ENCODE data around the gene TAF15.

GRCh38 chr17:35866341-35866950, 57.2 kb downstream of the TAF15 start:
- TF ChIP-seq CTCF (IDR thresholded peaks at IDR 0.05) (no peak), POLR2A (IDR thresholded peaks at IDR 0.05) (no peak), POLR2AphosphoS5 (IDR thresholded peaks at IDR 0.05) (no peak)

All from sigmoid colon (tissue), 4 donors.